Hepatocyte (in vitro differentiated cells): Measurements from ENCODE around the gene TUT7. TPM values are rescaled to one million over a fixed set of nuclear protein-coding genes. Genes with fewer than 3 reads are reported as not detected.

Source experiments
- DNase-seq: peaks from one replicate; pipeline ENCODE4 v3.0.0-alpha.2; 2016; ENCODE audit warnings: low spot score
- H2AFZ ChIP-seq: fragments of 200-600 bp; sonication (generic); 2 replicates; pipeline ENCODE4 v1.6.0; 2016; ENCODE audit warnings: antibody characterized with exemption, mild to moderate bottlenecking
- H3K27ac ChIP-seq: fragments of 200-600 bp; sonication (generic); 2 replicates; pipeline ENCODE4 v1.5.1; 2016; ENCODE audit warnings: mild to moderate bottlenecking
- H3K27me3 ChIP-seq: fragments of 200-600 bp; sonication (generic); 2 replicates; pipeline ENCODE4 v1.6.1; 2016
- H3K36me3 ChIP-seq: fragments of 200-600 bp; sonication (generic); replicated peaks from 2 replicates; pipeline ENCODE4 v1.5.1; 2016; ENCODE audit warnings: low read depth; ENCODE audit not compliant: insufficient read depth
- H3K4me1 ChIP-seq: fragments of 200-600 bp; sonication (generic); 2 replicates; pipeline ENCODE4 v1.5.1; 2016; ENCODE audit warnings: mild to moderate bottlenecking, moderate library complexity; ENCODE audit not compliant: insufficient read depth
- H3K4me2 ChIP-seq: fragments of 200-600 bp; sonication (generic); 2 replicates; pipeline ENCODE4 v1.6.0; 2016
- H3K4me3 ChIP-seq: fragments of 200-600 bp; sonication (generic); 2 replicates; pipeline ENCODE4 v1.5.1; 2016; ENCODE audit warnings: mild to moderate bottlenecking
- H3K79me2 ChIP-seq: fragments of 200-600 bp; sonication (generic); 2 replicates; pipeline ENCODE4 v1.6.0; 2017; ENCODE audit warnings: mild to moderate bottlenecking
- H3K9me2 ChIP-seq: fragments of 200-600 bp; sonication (generic); replicated peaks from 2 replicates; pipeline ENCODE4 v1.6.0; 2017; ENCODE audit warnings: mild to moderate bottlenecking; ENCODE audit not compliant: insufficient read depth
- H3K9me3 ChIP-seq: fragments of 200-600 bp; sonication (generic); 2 replicates; pipeline ENCODE4 v1.5.1; 2016; ENCODE audit warnings: low read depth, mild to moderate bottlenecking
- H4K20me1 ChIP-seq: fragments of 200-600 bp; sonication (generic); 2 replicates; pipeline ENCODE4 v1.6.0; 2016; ENCODE audit warnings: mild to moderate bottlenecking; ENCODE audit not compliant: insufficient read depth, poor library complexity, severe bottlenecking
- EZH2 ChIP-seq: fragments of 200-600 bp; sonication (generic); IDR thresholded peaks from 2 replicates; pipeline ENCODE4 v1.6.1; 2016; ENCODE audit warnings: antibody characterized with exemption, mild to moderate bottlenecking, borderline replicate concordance
- EZH2phosphoT487 ChIP-seq: fragments of 200-600 bp; sonication (generic); IDR thresholded peaks from one replicate; pipeline ENCODE4 v1.6.1; 2018; ENCODE audit warnings: antibody characterized with exemption, mild to moderate bottlenecking, low read depth, moderate library complexity; ENCODE audit not compliant: unreplicated experiment, severe bottlenecking
- whole genome bisulfite sequencing: methylation state at CpG from one replicate; pipeline ENCODE4 v1.1.6; 2016; ENCODE audit warnings: low lambda C conversion rate; ENCODE audit errors: missing lambda C conversion rate; 5-methylcytosine and 5-hydroxymethylcytosine counted together
- polyA plus RNA-seq: library from polyadenylated mRNA; unstranded; fragments of >200 nt; fragmentation: Nextera tagmentation; extraction: Ambion mirVana; gene quantifications from 2 replicates; pipeline ENCODE4 v1.2.1, GENCODE V29; 2016
- total RNA-seq: library from RNA; depleted of rRNA; stranded (reverse); fragments of >200 nt; gene quantifications from 2 replicates; pipeline ENCODE4 v1.2.3, GENCODE V29; 2014
- TF ChIP-seq, protein P1 (sequence below): fragments of 200-600 bp; sonication (generic); IDR thresholded peaks from 2 replicates; pipeline ENCODE4 v1.5.1; 2016; ENCODE audit warnings: antibody characterized with exemption, mild to moderate bottlenecking; ENCODE audit not compliant: poor library complexity

Gene TUT7
- total and polyA plus RNA-seq, 2 experiments from 2014 or later = 21.5 to 33.1 TPM

DNA sequence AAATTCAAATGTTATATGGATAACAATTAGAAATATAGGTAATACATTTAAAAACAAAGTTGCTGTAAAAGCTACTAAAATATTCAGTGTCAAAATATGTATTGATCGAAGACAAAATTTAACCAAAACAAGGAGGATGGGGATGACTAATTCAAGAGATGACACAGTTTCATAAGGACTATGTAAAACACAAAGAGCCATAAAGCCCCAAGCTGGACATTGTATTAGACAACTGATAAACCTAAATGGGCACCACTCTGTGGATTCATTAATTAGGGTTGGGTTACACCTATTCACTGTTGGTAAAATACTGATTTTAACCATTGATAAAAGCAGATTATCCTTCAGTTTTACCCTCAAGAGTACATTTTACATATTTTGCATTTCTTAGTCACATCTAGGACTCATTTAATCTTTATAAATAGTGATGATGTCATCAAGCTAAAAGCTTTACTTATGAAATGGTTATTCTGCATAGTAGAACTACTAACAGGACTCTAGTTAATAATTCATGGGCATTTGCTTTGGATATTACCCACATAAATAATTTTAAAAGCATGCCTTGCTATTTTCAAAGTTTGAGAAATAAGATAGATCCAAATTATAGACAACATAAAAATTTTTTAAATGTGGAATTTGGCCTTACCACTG is 13.7 kb downstream of the TUT7 start:
- Histone ChIP-seq H3K9me3 (no peaks in the 10 kb centered on the region), H3K79me2 (peaks cover 2% of the 10 kb centered on the region), H4K20me1 (peaks cover 5% of the 10 kb centered on the region), H3K4me3 (no peak overlapping the region), H3K4me1 (no peaks in the 10 kb centered on the region), H3K27ac (no peak overlapping the region), H3K4me2 (no peak overlapping the region), H2AFZ (no peak overlapping the region), H3K27me3 (no peaks in the 10 kb centered on the region), H3K9me2 (no peaks in the 10 kb centered on the region), H3K36me3 (no peaks in the 10 kb centered on the region)
- DNase-seq = no peak
- TF ChIP-seq, protein P1, sequence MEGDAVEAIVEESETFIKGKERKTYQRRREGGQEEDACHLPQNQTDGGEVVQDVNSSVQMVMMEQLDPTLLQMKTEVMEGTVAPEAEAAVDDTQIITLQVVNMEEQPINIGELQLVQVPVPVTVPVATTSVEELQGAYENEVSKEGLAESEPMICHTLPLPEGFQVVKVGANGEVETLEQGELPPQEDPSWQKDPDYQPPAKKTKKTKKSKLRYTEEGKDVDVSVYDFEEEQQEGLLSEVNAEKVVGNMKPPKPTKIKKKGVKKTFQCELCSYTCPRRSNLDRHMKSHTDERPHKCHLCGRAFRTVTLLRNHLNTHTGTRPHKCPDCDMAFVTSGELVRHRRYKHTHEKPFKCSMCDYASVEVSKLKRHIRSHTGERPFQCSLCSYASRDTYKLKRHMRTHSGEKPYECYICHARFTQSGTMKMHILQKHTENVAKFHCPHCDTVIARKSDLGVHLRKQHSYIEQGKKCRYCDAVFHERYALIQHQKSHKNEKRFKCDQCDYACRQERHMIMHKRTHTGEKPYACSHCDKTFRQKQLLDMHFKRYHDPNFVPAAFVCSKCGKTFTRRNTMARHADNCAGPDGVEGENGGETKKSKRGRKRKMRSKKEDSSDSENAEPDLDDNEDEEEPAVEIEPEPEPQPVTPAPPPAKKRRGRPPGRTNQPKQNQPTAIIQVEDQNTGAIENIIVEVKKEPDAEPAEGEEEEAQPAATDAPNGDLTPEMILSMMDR = no peak
- TF ChIP-seq EZH2phosphoT487 (no peak), EZH2 (no peak)
- 50% methylated on average over 1 of the region's 1 CpG for WGBS

DNA sequence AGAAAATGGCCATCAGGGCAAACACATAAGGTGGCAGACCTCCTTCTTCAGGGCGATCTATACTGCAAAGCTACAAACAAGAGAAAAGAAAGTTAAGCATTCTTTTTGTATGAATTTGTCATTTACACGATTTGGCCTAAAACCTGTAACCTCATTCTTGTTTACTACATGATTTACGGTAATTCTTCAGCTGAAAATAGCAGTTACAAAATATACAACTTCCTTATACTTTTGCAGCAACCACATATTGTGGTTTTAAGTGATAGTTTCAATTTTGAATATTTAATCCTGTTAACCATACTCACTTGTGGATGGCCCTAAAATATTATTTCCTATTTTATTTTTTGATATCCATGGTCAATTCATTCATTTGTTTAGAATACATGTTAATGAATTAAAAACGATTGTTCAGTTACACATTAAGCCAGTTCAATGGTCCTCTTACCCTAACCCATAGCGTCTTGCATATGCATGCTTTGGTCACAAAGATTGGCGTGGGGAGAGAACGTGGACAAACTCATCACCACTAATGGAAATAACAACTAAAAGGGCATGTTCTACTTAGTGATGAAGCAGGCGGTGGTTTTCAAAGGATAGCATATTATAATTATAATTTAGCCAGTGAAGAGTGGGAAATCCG is 16.6 kb downstream of the TUT7 start:
- Histone ChIP-seq H3K9me2 (no peaks in the 10 kb centered on the region), H3K9me3 (no peaks in the 10 kb centered on the region), H3K36me3 (peaks cover 4% of the 10 kb centered on the region), H3K4me3 (no peak overlapping the region), H3K27ac (no peak overlapping the region), H2AFZ (no peak overlapping the region), H3K27me3 (no peaks in the 10 kb centered on the region), H3K4me2 (no peak overlapping the region), H4K20me1 (no peaks in the 10 kb centered on the region), H3K4me1 (no peaks in the 10 kb centered on the region), H3K79me2 (no peaks in the 10 kb centered on the region)
- TF ChIP-seq EZH2phosphoT487 = no peak
- TF ChIP-seq EZH2 = no peak
- TF ChIP-seq, protein P1 = no peak
- no peak for DNase-seq
- 94% methylated on average over 9 of the region's 9 CpGs for WGBS

DNA sequence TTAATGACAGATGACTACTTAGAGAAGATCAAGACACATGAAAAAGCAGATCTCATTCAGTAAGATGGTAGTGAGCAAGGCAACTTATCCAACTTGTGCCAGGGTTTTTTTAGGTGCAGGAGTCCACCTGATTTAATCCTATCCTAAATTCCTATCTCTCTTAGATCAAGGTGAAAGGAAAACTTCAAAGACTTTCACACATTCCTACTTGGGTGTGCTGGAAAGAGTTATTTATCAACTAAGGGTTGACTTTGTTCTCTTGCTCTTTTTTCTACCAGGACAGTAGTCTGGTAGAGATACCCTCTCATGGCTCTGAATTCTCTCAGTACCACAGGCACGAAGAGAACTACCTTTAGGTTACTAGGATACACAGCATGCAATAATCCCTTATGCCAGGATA is 18.2 kb downstream of the TUT7 start:
- no peaks in the 10 kb centered on the region for H3K4me1 ChIP-seq
- no peak overlapping the region for H2AFZ ChIP-seq
- no peak for DNase-seq
- 46% methylated on average over 1 of the region's 1 CpG for WGBS
- H3K4me3 ChIP-seq = no peak overlapping the region
- H3K27me3 ChIP-seq = no peaks in the 10 kb centered on the region
- H3K36me3 ChIP-seq = peaks cover 4% of the 10 kb centered on the region
- no peak overlapping the region for H3K4me2 ChIP-seq
- no peaks in the 10 kb centered on the region for H3K79me2 ChIP-seq
- TF ChIP-seq EZH2phosphoT487 = no peak
- H4K20me1 ChIP-seq = no peaks in the 10 kb centered on the region
- H3K27ac ChIP-seq = no peak overlapping the region
- H3K9me2 ChIP-seq = no peaks in the 10 kb centered on the region
- no peaks in the 10 kb centered on the region for H3K9me3 ChIP-seq

DNA sequence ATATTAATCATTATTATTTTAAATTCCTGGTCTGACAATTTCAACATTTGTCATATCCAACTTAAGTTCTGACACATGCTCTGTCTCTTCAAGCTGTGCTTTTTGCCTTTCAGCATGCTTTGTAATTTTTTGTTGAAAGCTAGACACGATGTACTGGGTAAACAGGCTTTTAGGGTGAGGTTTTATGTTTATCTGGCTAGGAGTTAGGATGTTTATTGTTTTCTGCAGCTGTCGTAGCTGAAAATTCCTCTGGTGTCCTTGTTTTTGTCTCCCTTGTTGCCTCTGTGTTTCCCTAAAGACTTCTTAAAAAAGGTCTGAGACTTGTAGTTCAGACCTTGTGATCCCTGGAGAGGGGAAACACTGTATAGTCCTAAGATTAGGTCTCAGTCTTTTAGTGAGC is 20.6 kb downstream of the TUT7 start:
- H3K4me3 ChIP-seq = no peak overlapping the region
- no peaks in the 10 kb centered on the region for H3K79me2 ChIP-seq
- WGBS = 83% methylated on average over 2 of the region's 2 CpGs
- no peaks in the 10 kb centered on the region for H4K20me1 ChIP-seq
- TF ChIP-seq EZH2 (no peak), EZH2phosphoT487 (no peak)
- TF ChIP-seq, protein P1 = no peak
- no peak overlapping the region for H2AFZ ChIP-seq
- no peaks in the 10 kb centered on the region for H3K27me3 ChIP-seq
- no peaks in the 10 kb centered on the region for H3K9me3 ChIP-seq
- no peak for DNase-seq
- H3K4me1 ChIP-seq = no peaks in the 10 kb centered on the region
- H3K4me2 ChIP-seq = no peak overlapping the region
- H3K36me3 ChIP-seq = peaks cover 4% of the 10 kb centered on the region
- no peak overlapping the region for H3K27ac ChIP-seq
- no peaks in the 10 kb centered on the region for H3K9me2 ChIP-seq
